C4-2B (cell line): Measurements from ENCODE around the gene FAM3B.

Experiments
- ZFX ChIP-seq: fragments of 450-650 bp; IDR thresholded peaks from 2 replicates; pipeline ENCODE4 v1.6.1; 2017
- TF ChIP-seq, protein P1 (sequence below): fragments of 450-650 bp; conservative IDR thresholded peaks from 2 replicates; pipeline ENCODE4 v1.5.1; 2017; ENCODE audit warnings: mild to moderate bottlenecking

DNA sequence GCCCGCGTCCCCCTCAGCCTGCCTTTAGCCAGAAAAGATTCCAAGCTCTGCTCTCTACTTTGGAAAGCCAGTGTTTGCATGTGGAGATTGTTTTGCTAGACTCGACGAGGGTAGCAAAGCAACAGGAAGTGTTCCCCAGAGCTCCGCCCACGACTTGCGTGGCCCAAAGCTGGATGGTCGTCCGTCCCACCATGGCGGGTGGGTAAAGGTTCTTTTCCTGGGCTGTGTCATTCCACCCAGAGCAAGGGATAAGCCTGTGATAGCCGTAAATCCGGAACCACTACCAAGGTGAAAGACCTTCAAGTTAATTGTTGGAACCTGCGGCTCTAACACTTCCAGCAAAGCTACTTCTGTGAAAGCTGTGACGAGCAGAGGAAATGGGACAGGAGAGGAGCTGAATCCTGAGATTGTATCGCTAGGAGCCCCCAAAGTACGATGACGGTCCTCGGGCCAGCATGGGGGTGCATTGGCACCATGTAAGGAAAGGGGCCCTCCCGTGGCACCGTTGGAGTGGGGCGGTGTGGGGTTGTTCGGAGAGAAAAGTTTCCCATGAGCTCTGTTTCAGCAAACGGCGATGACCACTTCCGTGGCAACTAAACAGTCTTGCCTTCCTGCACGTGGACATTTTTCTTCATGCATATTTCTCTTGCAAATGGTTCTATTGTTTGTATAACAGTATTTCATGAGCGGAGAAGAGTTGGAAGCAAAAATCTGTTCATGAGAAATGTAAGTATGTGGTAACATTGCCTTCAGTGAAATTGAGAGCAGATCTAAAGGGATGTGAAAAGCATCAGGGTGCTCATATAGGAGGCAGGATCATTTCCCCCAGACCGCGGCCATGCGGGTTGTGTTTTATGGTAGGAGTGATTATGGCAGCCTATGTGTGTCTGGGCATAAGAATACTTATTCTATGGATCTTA, 53.6 kb downstream of the FAM3B start:
- TF ChIP-seq, protein P1, sequence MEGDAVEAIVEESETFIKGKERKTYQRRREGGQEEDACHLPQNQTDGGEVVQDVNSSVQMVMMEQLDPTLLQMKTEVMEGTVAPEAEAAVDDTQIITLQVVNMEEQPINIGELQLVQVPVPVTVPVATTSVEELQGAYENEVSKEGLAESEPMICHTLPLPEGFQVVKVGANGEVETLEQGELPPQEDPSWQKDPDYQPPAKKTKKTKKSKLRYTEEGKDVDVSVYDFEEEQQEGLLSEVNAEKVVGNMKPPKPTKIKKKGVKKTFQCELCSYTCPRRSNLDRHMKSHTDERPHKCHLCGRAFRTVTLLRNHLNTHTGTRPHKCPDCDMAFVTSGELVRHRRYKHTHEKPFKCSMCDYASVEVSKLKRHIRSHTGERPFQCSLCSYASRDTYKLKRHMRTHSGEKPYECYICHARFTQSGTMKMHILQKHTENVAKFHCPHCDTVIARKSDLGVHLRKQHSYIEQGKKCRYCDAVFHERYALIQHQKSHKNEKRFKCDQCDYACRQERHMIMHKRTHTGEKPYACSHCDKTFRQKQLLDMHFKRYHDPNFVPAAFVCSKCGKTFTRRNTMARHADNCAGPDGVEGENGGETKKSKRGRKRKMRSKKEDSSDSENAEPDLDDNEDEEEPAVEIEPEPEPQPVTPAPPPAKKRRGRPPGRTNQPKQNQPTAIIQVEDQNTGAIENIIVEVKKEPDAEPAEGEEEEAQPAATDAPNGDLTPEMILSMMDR, result no peak
- no peak for TF ChIP-seq ZFX
